GM12872 (cell line): ENCODE measurements around the gene DYNLT1.

Source experiments
- TF ChIP-seq, protein P1 (sequence below): IDR thresholded peaks from 3 replicates; pipeline ENCODE4 v1.5.1; 2011; ENCODE audit warnings: low read depth, mild to moderate bottlenecking, low read length, moderate library complexity; ENCODE audit not compliant: insufficient read depth

The DYNLT1 gene

DNA sequence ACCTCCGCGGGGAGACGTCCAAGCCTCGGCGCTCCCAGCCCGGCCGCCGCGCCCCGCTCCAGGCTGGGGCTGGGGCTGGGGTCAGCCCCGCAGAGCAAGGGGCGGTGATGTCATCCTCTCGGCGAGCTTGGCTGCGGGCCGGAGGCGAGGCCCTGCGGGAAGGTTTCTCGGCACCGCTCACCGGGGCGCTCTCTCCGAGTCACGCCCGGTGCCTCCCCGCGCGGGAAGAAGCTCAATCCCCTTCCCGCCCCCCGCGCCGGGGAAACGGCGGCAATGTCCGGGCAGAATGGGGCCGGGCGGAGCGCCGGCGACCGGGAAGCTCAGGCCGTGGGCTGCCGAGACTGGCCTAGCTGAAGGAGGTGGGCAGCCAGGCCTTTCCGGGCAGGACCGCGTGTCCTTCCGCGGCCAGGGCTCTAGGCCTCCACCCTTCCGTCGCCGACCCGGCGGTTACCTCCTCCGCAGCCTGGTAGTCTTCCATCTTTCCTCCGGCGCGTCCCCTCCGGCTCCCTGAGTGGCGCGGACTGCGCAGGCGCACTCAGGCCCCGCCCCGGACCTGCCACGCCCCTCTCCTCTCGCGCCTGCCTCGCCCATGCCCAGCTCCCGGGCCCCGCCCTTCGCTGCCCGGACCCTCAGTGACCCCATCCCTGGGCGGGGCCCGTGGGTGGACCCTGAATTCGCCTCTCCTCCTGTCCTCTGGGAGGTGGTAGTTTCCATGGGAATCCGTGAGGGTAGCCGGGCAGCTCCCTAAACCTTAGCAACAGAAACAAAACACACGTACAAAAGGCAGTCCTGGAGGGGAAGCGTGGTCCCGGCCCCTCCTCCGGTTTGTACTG lies at the start of gene DYNLT1:
Gene DYNLT1, minus strand, starts transcription at position 513 of the 833 bp plus-strand sequence. Its CDS starts 35 bp downstream, at position 478.
- TF ChIP-seq, protein P1, sequence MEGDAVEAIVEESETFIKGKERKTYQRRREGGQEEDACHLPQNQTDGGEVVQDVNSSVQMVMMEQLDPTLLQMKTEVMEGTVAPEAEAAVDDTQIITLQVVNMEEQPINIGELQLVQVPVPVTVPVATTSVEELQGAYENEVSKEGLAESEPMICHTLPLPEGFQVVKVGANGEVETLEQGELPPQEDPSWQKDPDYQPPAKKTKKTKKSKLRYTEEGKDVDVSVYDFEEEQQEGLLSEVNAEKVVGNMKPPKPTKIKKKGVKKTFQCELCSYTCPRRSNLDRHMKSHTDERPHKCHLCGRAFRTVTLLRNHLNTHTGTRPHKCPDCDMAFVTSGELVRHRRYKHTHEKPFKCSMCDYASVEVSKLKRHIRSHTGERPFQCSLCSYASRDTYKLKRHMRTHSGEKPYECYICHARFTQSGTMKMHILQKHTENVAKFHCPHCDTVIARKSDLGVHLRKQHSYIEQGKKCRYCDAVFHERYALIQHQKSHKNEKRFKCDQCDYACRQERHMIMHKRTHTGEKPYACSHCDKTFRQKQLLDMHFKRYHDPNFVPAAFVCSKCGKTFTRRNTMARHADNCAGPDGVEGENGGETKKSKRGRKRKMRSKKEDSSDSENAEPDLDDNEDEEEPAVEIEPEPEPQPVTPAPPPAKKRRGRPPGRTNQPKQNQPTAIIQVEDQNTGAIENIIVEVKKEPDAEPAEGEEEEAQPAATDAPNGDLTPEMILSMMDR = no peak

DNA sequence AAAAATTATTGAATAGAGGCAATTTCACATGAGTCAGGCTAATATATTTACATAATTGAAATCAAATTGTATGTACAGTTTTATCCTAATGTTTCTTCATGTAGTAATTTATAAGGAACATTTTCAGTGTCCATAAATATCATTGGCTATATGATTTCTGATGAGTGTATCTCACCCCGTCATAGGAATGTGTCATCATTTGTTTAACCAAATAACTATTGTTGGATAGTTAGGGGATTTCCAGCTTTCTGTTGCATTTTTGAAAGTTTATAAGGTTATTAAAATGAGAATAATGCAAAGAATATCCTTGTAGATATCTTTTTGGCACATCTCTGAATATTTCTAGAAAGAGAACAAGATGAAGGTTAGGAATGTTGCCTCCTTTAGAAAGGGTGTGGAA lies 44.3 kb upstream of the DYNLT1 start:
- TF ChIP-seq, protein P1 = no peak

DNA sequence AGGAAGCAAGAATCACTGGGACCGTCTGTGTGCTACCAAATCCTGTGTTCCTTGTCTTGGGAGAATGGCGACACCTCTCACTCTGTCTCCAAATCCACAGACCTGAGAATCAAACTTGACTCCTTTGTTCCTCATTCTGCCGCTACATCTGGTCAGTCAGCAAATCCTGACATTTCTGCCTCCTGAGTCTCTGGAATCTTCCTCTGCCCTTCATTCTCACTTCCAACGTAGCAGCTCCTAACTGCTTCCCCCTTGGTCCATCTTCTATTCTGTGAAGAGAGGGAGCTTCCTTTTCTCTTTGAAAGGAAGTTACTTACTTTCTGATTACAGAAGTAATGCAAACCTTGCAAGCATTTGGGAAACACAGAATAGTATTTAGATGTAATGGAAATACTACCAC lies 43.0 kb upstream of the DYNLT1 start:
- TF ChIP-seq, protein P1 = no peak

DNA sequence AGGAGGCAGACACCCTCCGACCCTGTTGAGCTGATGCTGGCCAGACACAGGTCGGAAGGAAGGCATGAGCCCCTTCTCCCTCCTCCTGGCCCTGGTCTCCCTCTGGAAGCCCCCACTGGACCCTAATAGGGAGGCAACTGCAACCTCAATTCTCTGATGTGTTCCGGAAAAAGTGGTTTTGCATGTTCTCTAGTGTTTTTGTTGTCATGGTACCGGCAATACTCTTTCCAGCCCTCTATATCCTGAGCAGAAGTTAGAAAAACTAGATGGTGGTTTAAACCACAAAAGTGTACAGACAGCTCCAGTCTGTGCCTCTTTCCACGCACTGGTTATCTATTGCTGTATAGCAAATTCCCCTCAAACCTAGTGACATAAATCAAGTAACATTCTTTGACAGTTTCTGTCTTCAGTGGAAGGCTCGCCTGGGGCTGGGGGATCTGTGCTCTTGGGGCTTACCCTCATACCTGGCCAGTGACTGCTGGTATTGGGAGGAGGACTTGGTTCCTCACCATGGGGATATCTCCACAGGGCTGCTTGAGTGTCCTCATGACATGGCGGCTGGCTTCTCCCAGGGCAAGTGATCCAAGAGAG lies 42.3 kb upstream of the DYNLT1 start:
- TF ChIP-seq, protein P1 = no peak

DNA sequence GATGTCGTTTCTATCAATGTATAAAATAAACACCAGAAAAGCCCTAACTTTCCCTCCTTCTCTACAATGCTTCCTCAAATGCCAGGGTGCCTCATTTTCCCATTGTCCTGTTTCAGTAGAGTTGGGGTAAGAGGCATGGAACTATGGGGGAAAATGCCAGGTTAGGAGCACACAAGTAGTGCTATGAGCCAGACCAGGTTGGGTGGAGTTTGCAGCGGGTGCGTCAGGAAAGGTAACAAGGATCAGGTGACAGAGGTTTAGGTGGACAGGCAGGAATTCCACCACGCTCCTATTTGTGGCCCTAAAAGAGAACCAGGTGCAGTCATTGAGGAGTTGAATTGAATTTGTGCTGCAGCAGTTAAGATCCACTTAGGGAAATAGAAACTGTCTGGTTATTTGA lies 41.8 kb upstream of the DYNLT1 start:
- TF ChIP-seq, protein P1 = no peak

DNA sequence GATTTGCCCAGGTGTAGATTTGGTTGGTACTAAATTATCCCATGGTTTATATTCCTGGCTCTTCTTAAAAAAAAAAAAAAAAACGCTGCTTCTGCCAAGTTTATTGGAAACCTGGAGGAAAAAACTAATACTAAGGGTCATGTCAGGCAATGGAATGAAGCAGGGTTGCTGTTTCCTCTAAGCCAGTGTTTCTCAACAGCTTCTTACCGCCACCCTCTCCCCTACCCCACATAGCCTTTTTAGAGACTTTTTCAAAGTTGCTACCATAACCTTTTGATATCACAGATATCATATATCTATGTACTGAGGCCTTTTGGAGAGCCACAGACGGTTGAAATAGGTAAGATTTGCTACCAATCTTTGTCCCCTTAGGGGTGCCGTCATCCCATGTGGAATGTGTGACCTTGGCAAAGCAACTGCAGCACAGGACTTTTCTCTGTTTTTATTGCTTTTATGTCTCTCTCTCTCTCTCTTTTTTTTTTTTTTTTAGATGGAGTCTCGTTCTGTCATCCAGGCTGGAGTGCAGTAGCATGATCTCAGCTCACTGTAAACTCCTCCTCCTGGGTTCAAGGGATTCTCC lies 40.3 kb upstream of the DYNLT1 start:
- TF ChIP-seq, protein P1 = no peak

DNA sequence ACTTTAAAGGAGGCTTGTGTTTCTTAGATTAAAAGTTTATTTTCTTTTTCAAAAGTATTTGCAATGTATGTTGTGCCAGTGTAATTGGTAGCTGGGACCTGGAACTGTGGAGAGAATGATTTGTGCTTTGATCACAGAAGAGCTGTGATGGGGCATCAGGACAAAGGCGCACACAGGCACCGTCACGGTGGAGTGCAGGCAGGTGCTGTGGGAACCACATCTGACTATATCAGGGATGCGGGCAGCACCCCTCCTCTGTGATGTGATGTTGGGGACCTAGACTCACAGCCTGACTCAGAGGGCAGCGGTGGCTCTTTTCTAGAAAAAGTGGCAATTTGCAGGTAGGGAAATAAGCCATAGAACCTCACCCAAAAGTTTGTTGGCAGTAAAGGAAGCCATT lies 39.8 kb upstream of the DYNLT1 start:
- TF ChIP-seq, protein P1 = no peak
